ENCODE results near the gene CEMIP2.

GRCh38 chr9:71710201-71710600 is 58.1 kb downstream of the CEMIP2 start:
- TF ChIP-seq CTCF (conservative IDR thresholded peaks at IDR 0.05) (no peak), ZFX (IDR thresholded peaks at IDR 0.05) (no peak)

All from C4-2B (cell line).